HepG2 (cell line): Measurements from ENCODE around the gene FAM174C. TPM values are rescaled to one million over a fixed set of nuclear protein-coding genes. Genes with fewer than 3 reads are reported as not detected.

Experiments
- FOXO1 ChIP-seq: sonication (generic); formaldehyde crosslinking; IDR thresholded peaks from 2 replicates; pipeline ENCODE4 v1.4.0; 2020; ENCODE audit warnings: missing genetic modification reagents
- GATAD2A ChIP-seq: IDR thresholded peaks from 2 replicates; pipeline ENCODE4 v1.6.1; 2016
- SNRNP70 ChIP-seq: fragments of 200-400 bp; formaldehyde crosslinking; IDR thresholded peaks from 2 replicates; pipeline ENCODE4 v1.6.1; 2017; ENCODE audit warnings: mild to moderate bottlenecking, low read depth, low read length, moderate library complexity
- SP5 ChIP-seq: IDR thresholded peaks from 2 replicates; pipeline ENCODE4 v1.6.1; 2016; ENCODE audit warnings: low read depth, borderline replicate concordance
- SYNCRIP ChIP-seq: fragments of 200-400 bp; formaldehyde crosslinking; IDR thresholded peaks from 2 replicates; pipeline ENCODE4 v1.6.1; 2018; ENCODE audit warnings: mild to moderate bottlenecking, low read depth, low read length; ENCODE audit not compliant: insufficient read depth
- ZNF230 ChIP-seq: sonication (generic); formaldehyde crosslinking; IDR thresholded peaks from 2 replicates; pipeline ENCODE4 v1.4.0; 2020; ENCODE audit warnings: mild to moderate bottlenecking, missing genetic modification reagents
- ZNF33B ChIP-seq: sonication (generic); formaldehyde crosslinking; IDR thresholded peaks from 2 replicates; pipeline ENCODE4 v1.5.1; 2020; ENCODE audit warnings: mild to moderate bottlenecking, missing genetic modification reagents
- ZNF383 ChIP-seq: sonication (generic); formaldehyde crosslinking; IDR thresholded peaks from 2 replicates; pipeline ENCODE4 v1.4.0; 2020; ENCODE audit warnings: missing genetic modification reagents, mild to moderate bottlenecking, borderline replicate concordance
- ZNF589 ChIP-seq: sonication (generic); formaldehyde crosslinking; conservative IDR thresholded peaks from 2 replicates; pipeline ENCODE4 v1.8.0; 2022; ENCODE audit warnings: mild to moderate bottlenecking, moderate library complexity, missing genetic modification reagents
- ZNF724P ChIP-seq: sonication (generic); formaldehyde crosslinking; IDR thresholded peaks from 2 replicates; pipeline ENCODE4 v1.8.0; 2022; ENCODE audit warnings: missing genetic modification reagents, borderline replicate concordance
- ZNF747 ChIP-seq: sonication (generic); formaldehyde crosslinking; IDR thresholded peaks from 2 replicates; pipeline ENCODE4 v1.8.1; 2023; ENCODE audit warnings: missing genetic modification reagents, mild to moderate bottlenecking, borderline replicate concordance
- ZSCAN25 ChIP-seq: sonication (generic); formaldehyde crosslinking; IDR thresholded peaks from 2 replicates; pipeline ENCODE4 v1.8.0; 2022; ENCODE audit warnings: mild to moderate bottlenecking, missing genetic modification reagents
- polyA plus RNA-seq, 8 experiments: library from polyadenylated mRNA; depleted of rRNA in 3 of 8; stranded (reverse) in 7 of 8; unstranded in 1 of 8; fragments of >200 nt; fragmentation: Illumina TruSeq in 4 of 8; extraction: Trizol in 4 of 8; gene quantifications; 2 replicates each; pipeline versions ENCODE4 v1.2.1 to v1.2.3, GENCODE V29; 2011 to 2016; ENCODE audit warnings: low read depth in 4 of 8, missing spikeins in 1 of 8, mixed read lengths in 1 of 8; ENCODE audit not compliant: insufficient read depth in 1 of 8
- total RNA-seq, 5 experiments: library from RNA; depleted of rRNA; stranded (reverse); fragments of >200 nt; fragmentation: Illumina TruSeq; extraction: Trizol; gene quantifications; 2 replicates each; pipeline ENCODE4 v1.2.3, GENCODE V29; 2016; ENCODE audit warnings: low read depth in 1 of 5
- TF ChIP-seq, protein P1 (sequence below): IDR thresholded peaks from 2 replicates; pipeline ENCODE4 v1.6.1; 2016; ENCODE audit warnings: low read depth
- TF ChIP-seq, protein P2 (sequence below): sonication (generic); formaldehyde crosslinking; IDR thresholded peaks from 2 replicates; pipeline ENCODE4 v1.4.0; 2020; ENCODE audit warnings: missing genetic modification reagents, borderline replicate concordance
- TF ChIP-seq, protein P3 (sequence below): sonication (generic); formaldehyde crosslinking; IDR thresholded peaks from 2 replicates; pipeline ENCODE4 v1.4.0; 2020; ENCODE audit warnings: missing genetic modification reagents
- TF ChIP-seq, protein P4 (sequence below): sonication (generic); formaldehyde crosslinking; IDR thresholded peaks from 2 replicates; pipeline ENCODE4 v1.4.0; 2020; ENCODE audit warnings: missing genetic modification reagents

The FAM174C gene
- total and polyA plus RNA-seq, 2 of the 13 experiments (the other 11 are each of a cell fraction or from before 2014, with no cell fraction given): 19.5 to 31.3 TPM

DNA sequence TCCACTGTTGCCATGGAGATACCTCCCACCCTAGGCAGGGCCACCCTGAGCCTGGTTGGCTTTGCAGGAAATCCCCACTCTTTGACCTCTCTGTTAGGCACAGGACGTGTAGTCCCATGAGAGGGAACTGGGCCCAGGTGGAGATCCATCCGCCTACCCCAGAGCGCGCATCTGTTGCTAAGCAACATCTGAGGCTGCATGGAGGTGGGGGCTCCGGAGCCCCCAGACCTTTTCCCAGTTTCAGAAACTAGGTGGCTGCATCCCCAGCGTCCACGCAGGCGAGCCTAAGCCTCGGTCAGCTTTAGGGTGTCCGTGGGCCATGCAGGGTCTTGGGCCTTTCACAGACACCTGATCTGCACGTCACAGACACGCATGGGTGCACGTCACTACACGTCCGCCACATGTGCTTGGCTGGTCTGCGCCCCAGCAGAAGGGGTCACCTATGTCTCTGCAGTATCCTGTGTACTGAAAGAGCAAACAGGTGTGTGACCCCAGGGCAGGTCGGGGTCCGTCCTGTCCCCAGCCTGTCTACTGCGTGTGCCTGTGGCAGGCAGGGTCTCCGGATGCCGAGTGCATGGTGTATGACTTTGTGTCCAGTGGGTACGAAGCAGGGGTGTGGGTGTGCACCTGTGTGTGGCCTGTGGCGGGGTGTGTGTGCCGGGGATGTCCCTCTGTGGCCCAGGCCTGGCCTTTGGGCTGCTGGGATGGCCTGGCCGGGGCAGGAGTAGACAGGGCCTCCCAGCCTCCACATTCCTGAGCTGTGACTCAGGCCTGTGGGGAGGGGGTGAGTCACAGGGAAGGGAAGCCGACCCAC lies 10.3 kb upstream of the FAM174C start (continued):
- TF ChIP-seq, protein P1, sequence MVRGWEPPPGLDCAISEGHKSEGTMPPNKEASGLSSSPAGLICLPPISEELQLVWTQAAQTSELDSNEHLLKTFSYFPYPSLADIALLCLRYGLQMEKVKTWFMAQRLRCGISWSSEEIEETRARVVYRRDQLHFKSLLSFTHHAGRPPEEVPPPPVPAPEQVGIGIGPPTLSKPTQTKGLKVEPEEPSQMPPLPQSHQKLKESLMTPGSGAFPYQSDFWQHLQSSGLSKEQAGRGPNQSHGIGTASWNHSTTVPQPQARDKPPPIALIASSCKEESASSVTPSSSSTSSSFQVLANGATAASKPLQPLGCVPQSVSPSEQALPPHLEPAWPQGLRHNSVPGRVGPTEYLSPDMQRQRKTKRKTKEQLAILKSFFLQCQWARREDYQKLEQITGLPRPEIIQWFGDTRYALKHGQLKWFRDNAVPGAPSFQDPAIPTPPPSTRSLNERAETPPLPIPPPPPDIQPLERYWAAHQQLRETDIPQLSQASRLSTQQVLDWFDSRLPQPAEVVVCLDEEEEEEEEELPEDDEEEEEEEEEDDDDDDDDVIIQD (CRISPR knock-in tag): peak; percentile 28; the same call in 1 of the 2 replicates
- no peak; the same call in 1 of the 2 replicates for TF ChIP-seq ZNF33B (CRISPR knock-in tag)
- no peak for TF ChIP-seq SNRNP70
- no peak; the same call in 1 of the 2 replicates for TF ChIP-seq ZNF230 (CRISPR knock-in tag)
- TF ChIP-seq ZNF383 (CRISPR knock-in tag): no peak
- 0 out of 2 replicates have a peak, but pooled peaks have one; percentile 40 for TF ChIP-seq ZNF589 (CRISPR knock-in tag)
- TF ChIP-seq FOXO1 (CRISPR knock-in tag): peak; percentile 35; the same call in 1 of the 2 replicates
- TF ChIP-seq, protein P2, sequence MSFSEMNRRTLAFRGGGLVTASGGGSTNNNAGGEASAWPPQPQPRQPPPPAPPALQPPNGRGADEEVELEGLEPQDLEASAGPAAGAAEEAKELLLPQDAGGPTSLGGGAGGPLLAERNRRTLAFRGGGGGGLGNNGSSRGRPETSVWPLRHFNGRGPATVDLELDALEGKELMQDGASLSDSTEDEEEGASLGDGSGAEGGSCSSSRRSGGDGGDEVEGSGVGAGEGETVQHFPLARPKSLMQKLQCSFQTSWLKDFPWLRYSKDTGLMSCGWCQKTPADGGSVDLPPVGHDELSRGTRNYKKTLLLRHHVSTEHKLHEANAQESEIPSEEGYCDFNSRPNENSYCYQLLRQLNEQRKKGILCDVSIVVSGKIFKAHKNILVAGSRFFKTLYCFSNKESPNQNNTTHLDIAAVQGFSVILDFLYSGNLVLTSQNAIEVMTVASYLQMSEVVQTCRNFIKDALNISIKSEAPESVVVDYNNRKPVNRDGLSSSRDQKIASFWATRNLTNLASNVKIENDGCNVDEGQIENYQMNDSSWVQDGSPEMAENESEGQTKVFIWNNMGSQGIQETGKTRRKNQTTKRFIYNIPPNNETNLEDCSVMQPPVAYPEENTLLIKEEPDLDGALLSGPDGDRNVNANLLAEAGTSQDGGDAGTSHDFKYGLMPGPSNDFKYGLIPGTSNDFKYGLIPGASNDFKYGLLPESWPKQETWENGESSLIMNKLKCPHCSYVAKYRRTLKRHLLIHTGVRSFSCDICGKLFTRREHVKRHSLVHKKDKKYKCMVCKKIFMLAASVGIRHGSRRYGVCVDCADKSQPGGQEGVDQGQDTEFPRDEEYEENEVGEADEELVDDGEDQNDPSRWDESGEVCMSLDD (CRISPR knock-in tag): 0 out of 2 replicates have a peak, but pooled peaks have one; percentile 66
- TF ChIP-seq GATAD2A (CRISPR knock-in tag): peak; percentile 75
- TF ChIP-seq SYNCRIP: no peak
- 0 out of 2 replicates have a peak, but pooled peaks have one; percentile 57 for TF ChIP-seq ZNF724P
- TF ChIP-seq, protein P3, sequence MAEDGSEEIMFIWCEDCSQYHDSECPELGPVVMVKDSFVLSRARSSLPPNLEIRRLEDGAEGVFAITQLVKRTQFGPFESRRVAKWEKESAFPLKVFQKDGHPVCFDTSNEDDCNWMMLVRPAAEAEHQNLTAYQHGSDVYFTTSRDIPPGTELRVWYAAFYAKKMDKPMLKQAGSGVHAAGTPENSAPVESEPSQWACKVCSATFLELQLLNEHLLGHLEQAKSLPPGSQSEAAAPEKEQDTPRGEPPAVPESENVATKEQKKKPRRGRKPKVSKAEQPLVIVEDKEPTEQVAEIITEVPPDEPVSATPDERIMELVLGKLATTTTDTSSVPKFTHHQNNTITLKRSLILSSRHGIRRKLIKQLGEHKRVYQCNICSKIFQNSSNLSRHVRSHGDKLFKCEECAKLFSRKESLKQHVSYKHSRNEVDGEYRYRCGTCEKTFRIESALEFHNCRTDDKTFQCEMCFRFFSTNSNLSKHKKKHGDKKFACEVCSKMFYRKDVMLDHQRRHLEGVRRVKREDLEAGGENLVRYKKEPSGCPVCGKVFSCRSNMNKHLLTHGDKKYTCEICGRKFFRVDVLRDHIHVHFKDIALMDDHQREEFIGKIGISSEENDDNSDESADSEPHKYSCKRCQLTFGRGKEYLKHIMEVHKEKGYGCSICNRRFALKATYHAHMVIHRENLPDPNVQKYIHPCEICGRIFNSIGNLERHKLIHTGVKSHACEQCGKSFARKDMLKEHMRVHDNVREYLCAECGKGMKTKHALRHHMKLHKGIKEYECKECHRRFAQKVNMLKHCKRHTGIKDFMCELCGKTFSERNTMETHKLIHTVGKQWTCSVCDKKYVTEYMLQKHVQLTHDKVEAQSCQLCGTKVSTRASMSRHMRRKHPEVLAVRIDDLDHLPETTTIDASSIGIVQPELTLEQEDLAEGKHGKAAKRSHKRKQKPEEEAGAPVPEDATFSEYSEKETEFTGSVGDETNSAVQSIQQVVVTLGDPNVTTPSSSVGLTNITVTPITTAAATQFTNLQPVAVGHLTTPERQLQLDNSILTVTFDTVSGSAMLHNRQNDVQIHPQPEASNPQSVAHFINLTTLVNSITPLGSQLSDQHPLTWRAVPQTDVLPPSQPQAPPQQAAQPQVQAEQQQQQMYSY (CRISPR knock-in tag): no peak
- TF ChIP-seq ZSCAN25 (CRISPR knock-in tag): peak; percentile 83
- TF ChIP-seq, protein P4, sequence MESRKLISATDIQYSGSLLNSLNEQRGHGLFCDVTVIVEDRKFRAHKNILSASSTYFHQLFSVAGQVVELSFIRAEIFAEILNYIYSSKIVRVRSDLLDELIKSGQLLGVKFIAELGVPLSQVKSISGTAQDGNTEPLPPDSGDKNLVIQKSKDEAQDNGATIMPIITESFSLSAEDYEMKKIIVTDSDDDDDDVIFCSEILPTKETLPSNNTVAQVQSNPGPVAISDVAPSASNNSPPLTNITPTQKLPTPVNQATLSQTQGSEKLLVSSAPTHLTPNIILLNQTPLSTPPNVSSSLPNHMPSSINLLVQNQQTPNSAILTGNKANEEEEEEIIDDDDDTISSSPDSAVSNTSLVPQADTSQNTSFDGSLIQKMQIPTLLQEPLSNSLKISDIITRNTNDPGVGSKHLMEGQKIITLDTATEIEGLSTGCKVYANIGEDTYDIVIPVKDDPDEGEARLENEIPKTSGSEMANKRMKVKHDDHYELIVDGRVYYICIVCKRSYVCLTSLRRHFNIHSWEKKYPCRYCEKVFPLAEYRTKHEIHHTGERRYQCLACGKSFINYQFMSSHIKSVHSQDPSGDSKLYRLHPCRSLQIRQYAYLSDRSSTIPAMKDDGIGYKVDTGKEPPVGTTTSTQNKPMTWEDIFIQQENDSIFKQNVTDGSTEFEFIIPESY (CRISPR knock-in tag): peak; percentile 33; the same call in 1 of the 2 replicates
- peak; percentile 68 for TF ChIP-seq SP5
- TF ChIP-seq ZNF747 (CRISPR knock-in tag): no peak
